ENCODE data around the gene USP30.

The USP30 gene

DNA sequence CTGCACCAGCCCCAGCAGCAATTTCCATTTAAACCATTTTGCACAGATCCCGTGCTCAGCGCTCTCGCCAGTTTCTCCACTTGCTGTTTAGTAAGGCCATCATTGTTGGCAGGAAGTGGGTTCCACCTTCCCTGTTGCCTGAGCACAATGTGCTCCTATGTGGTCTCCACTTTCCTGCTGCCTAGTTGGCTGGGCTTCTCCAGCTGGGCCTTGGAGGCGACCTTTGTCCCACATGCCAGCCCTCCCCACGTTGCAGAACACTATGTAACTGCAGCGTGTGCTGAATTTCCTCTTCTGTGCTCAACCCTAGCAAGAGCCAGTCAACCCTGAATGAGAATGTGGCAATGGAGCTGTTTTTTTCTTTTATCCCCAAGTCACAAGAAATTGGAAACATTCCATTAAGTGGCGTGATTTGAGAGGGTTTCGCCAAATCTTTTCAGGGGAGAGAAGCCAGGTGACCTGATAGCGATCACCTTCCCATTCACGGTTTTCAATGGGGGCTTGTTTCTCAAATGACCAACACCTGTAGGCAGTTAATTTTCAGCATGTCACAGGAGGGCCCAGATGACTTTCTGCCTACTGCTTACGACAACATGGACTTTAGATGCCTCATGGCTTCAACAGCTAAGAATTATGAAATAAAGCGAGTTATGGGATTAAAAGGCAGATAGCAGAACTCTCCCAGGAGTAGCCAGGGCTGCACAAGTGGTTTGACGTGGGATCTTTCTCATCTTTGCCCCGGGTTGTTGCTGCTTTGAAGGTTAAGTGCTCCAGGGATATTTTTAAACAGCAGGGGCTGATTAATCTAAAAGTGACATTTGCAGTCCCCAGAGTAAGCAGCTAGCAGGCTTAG is 63.6 kb downstream of the USP30 start, which contains the start of gene ACACB:
Gene ACACB (plus strand): TSS at position 830 of the 853 bp plus-strand sequence. CDS start 22,819 bp downstream, outside the sequence.
- intact Hi-C loops (cut with DNase I; ENCODE audit: low total_unique reads), result no loop called here
- Histone ChIP-seq H3K36me3 (no peaks in the 10 kb centered on the region), H3K4me1 (peaks cover 0 to 34% (median 16%) of the 10 kb centered on the region in 4 donors), H3K4me3 (no peak within 1 kb of the TSS), H3K27me3 (no peaks in the 10 kb centered on the region), H3K9me3 (no peaks in the 10 kb centered on the region), H3K27ac (no peak within 1 kb of the TSS)
- TF ChIP-seq CTCF (IDR thresholded peaks at IDR 0.05), result no peak
- peak; percentile 65 to 78 for DNase-seq

GRCh38 chr12:109116611-109116949 is 64.2 kb downstream of the USP30 start:
- peaks cover 0 to 34% (median 16%) of the 10 kb centered on the region in 4 donors for H3K4me1 ChIP-seq
- intact Hi-C loops (cut with DNase I; ENCODE audit: low total_unique reads), result no loop called here

DNA sequence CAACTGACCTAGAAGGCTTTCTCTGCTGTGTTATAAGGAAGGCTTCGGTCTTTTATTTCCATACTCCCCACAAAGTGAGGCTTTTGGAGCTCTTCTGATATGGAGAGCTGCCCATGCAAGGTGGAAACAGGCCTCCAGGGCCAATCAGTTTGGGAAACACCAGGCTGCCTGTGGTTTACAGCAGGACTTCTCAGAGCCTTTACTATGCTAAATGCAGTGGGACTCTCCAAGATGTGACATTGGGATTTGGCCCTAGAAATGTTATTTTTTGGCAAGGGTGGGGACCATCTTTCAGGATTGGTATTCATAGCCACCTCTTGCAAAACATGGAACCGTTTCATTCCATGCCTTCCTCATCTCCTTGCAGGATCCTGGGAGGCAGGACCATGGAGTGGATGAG is 67.7 kb downstream of the USP30 start:
- no peak for TF ChIP-seq CTCF (IDR thresholded peaks at IDR 0.05)
- Histone ChIP-seq H3K9me3 (no peaks in the 10 kb centered on the region), H3K27ac (no peak overlapping the region), H3K4me1 (peaks cover 0 to 13% (median 1%) of the 10 kb centered on the region in 4 donors), H3K4me3 (no peak overlapping the region), H3K27me3 (no peaks in the 10 kb centered on the region), H3K36me3 (no peaks in the 10 kb centered on the region)
- DNase-seq, result no peak
- intact Hi-C loops (cut with DNase I; ENCODE audit: low total_unique reads), result no loop called here

More at GRCh38 chr12:109116611-109116949, 64.2 kb downstream of the USP30 start:
- H3K4me3 ChIP-seq, result no peak overlapping the region
- DNase-seq, result no peak
- H3K27ac ChIP-seq, result no peak overlapping the region
- H3K27me3 ChIP-seq, result no peaks in the 10 kb centered on the region
- H3K36me3 ChIP-seq, result no peaks in the 10 kb centered on the region
- no peak for TF ChIP-seq CTCF (IDR thresholded peaks at IDR 0.05)
- no peaks in the 10 kb centered on the region for H3K9me3 ChIP-seq

- intact Hi-C loops (cut with DNase I; ENCODE audit: low total_unique reads), result no loop called here
- Histone ChIP-seq H3K27ac (no peak overlapping the region), H3K36me3 (no peaks in the 10 kb centered on the region), H3K9me3 (no peaks in the 10 kb centered on the region), H3K27me3 (no peaks in the 10 kb centered on the region), H3K4me3 (no peak overlapping the region), H3K4me1 (peaks cover 0 to 11% (median 0%) of the 10 kb centered on the region in 4 donors)
- DNase-seq, result peak in 1 of 2 donors; percentile 20
- no peak for TF ChIP-seq CTCF (IDR thresholded peaks at IDR 0.05)
These were observed 68.2 kb downstream of the USP30 start for GRCh38 chr12:109120557-109120956.

GRCh38 chr12:109121346-109121880 is 69.0 kb downstream of the USP30 start:
- Histone ChIP-seq H3K27me3 (no peaks in the 10 kb centered on the region), H3K4me1 (peaks cover 0 to 10% (median 0%) of the 10 kb centered on the region in 4 donors), H3K9me3 (no peaks in the 10 kb centered on the region), H3K27ac (no peak overlapping the region), H3K4me3 (no peak overlapping the region), H3K36me3 (peaks cover 0 to 7% (median 0%) of the 10 kb centered on the region in 3 donors)
- intact Hi-C loops (cut with DNase I; ENCODE audit: low total_unique reads), result no loop called here
- TF ChIP-seq CTCF (IDR thresholded peaks at IDR 0.05), result no peak
- no peak for DNase-seq

All from tibial artery (tissue), 4 donors.